Effector memory CD4-positive, alpha-beta T cell (primary cell): Measurements from ENCODE around the gene PPP2R2C.

ENCODE experiments used
- DNase-seq, 3 donors: peaks; one replicate each; pipeline ENCODE4 v3.0.0-alpha.2; 2020
- H3K27ac ChIP-seq: 2 replicates; pipeline ENCODE4 v1.7.0; 2013; ENCODE audit warnings: mild to moderate bottlenecking, low read length, moderate library complexity; ENCODE audit not compliant: insufficient read depth, poor library complexity, severe bottlenecking
- H3K27me3 ChIP-seq: replicated peaks from 2 replicates; pipeline ENCODE4 v1.7.0; 2013; ENCODE audit warnings: mild to moderate bottlenecking, low read length; ENCODE audit not compliant: insufficient read depth, control insufficient read depth, poor library complexity, severe bottlenecking
- H3K36me3 ChIP-seq: 2 replicates; pipeline ENCODE4 v1.7.0; 2013; ENCODE audit warnings: mild to moderate bottlenecking, low read length, moderate library complexity; ENCODE audit not compliant: control insufficient read depth, insufficient read depth
- H3K4me1 ChIP-seq: 2 replicates; pipeline ENCODE4 v1.7.0; 2013; ENCODE audit warnings: low read length, mild to moderate bottlenecking; ENCODE audit not compliant: control insufficient read depth, insufficient read depth, poor library complexity, severe bottlenecking
- H3K4me3 ChIP-seq: 2 replicates; pipeline ENCODE4 v1.7.0; 2013; ENCODE audit warnings: low read length, low read depth, mild to moderate bottlenecking; ENCODE audit not compliant: insufficient read depth, poor library complexity, severe bottlenecking
- H3K9me3 ChIP-seq: 2 replicates; pipeline ENCODE4 v1.7.0; 2013; ENCODE audit warnings: mild to moderate bottlenecking, low read length, moderate library complexity; ENCODE audit not compliant: control insufficient read depth

The PPP2R2C gene

DNA sequence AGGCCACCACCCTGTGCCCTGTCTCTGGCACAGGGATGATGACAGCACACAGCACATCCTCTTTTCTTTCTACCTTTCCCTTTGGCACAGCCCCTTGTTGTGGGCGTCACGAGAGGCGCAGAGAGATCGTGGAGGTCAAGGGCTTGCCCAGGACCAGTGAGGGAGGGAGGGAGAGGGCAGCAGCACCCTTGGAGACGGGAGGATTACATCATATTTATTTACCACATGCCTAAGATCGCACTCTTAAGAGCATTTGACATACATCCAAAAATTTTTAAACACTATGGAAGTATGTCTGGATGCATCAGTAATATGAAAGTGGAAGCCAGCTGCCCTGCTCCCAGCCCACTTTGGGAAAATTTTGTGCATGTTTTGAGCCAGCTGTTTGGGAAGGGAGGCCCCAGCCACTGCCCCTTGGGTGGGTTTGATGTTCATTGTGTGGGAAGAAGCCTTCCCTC lies 190.1 kb downstream of the PPP2R2C start:
- H3K27me3 ChIP-seq = no peaks in the 10 kb centered on the region
- H3K27ac ChIP-seq = no peak overlapping the region
- H3K9me3 ChIP-seq = no peaks in the 10 kb centered on the region
- H3K4me1 ChIP-seq = peaks cover 9% of the 10 kb centered on the region
- DNase-seq = no peak
- H3K36me3 ChIP-seq = no peaks in the 10 kb centered on the region
- no peak overlapping the region for H3K4me3 ChIP-seq

DNA sequence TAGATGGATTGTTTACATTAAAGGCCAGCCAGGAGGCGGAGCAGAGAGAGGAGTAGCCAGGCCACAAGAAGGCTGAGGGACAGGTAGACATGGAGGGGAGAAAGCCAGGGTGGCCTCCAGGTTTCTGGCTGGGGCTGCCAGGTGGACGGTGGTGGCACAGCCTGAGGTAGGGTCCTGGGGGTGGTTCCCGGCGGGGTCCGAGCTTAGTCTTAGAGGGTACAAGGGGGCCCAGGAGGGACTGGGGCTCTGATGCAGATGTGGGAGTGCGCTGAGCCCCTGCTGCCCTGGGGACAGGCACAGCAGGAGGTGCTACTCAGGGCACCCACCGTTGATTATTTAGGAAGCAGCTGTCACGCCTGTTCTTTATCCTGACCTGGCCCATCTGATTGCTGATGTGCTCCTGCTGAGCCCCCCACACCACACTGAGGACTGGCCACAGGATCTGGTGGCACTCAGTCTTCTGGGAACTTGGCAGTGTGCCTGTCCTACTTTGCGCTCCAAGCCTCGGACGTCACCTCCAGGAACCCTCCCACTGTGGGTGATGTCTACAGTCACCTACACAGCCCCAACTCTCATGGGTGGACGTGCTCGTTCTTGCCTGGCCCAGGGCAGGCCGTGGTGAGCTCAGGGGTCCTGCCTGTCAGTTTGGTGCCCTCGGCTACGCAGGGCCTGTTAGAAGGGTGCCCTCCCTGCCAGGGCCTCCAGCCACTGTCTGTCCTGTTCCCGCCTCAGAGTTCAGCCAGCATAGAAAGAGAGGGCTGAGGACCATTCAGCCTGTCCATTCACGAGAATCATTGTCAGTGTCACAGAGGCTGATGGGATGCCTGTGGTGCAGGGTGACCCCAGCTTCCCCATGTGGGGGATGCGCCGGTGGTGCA lies 190.7 kb downstream of the PPP2R2C start:
- Histone ChIP-seq H3K27me3 (no peaks in the 10 kb centered on the region), H3K4me3 (no peak overlapping the region), H3K27ac (no peak overlapping the region), H3K4me1 (peaks cover 9% of the 10 kb centered on the region), H3K9me3 (no peaks in the 10 kb centered on the region), H3K36me3 (no peaks in the 10 kb centered on the region)
- DNase-seq = no peak

DNA sequence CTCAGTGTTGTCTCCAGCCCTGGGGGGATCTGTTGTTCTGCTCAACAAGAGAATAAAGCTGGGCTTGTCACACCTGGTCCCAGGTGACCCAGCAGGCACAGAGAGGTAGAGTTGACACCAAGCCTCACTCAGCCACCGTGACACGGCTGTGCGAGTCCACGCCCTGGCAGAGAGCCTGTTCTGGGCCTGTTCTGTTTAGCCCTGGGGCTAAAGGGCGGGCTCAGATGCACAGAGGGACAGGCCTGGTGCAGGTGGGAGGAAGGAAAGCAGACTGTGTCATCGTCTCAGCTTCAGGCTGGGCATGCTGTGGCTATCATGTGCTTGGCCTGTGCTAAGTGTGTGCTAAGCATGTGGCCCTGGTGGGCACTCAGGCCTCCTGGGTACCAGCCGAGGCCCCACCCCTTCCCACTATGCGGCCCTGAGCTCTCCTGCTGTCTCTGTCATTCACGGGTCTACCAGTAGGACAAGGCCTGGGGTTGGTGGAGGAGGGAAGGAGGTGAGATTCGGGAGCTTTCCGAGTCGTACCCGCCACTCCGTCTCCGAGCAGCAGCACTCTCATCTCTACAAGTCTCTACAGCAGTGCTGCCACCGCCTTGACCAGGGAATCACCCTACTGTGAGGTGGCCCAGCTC lies 191.9 kb downstream of the PPP2R2C start:
- no peaks in the 10 kb centered on the region for H3K36me3 ChIP-seq
- DNase-seq = no peak
- no peaks in the 10 kb centered on the region for H3K9me3 ChIP-seq
- H3K4me3 ChIP-seq = no peak overlapping the region
- H3K4me1 ChIP-seq = peaks cover 9% of the 10 kb centered on the region
- H3K27me3 ChIP-seq = no peaks in the 10 kb centered on the region
- H3K27ac ChIP-seq = no peak overlapping the region

DNA sequence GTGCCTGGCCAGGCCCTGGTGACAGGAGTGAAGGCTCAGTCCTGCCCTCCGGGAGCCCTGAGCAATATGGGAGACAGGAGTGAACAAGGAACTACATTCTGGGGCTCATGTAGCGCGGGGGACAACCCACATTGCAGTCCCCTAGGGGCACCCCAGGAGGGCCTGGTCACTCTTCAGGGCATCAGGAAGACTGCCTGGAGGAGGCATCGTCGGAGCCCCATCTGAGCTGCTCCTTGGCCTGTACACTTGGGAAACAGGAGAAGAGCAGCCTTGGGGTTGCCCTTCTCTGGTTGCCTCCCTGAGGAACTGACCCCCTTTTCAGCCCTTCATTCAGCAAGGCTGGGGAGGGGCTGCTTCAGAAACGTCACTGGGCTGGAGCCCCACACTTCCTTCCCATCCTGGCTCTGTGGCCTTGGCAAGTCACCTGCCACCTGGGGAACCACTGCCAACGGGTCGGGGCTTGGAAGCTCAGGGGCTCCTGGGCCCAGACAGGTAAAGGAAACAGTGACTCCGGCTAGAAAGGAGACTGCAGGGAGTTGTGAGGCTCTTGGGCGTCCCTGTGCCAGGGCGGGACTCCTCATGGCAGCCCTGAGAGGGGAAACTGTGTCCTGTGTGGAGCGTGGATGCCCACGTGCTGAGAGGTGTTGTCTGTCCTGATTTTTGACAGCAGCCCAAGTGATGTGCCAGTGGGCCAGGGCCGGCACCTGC lies 192.7 kb downstream of the PPP2R2C start:
- Histone ChIP-seq H3K36me3 (no peaks in the 10 kb centered on the region), H3K9me3 (no peaks in the 10 kb centered on the region)

DNA sequence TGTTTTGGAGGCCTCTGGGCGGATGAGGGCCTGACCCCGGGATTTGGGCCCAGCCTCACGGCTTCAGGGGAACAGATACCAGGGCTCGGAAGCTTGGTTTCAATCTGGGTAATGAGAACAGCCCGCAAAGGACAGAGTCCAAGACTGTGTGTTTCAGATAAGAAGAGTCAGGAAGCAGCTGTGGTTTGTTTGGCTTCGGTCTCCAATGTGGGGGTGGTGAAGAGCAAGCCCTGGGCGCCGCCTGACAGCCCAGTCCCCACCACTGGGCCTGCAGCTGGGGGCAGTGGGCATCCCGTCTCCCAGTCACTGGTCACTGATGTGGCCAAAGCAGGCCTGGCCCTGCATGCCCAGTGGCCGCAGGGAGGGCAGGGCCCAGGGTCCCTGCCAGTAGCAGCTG lies 193.6 kb downstream of the PPP2R2C start:
- DNase-seq = no peak
- no peak overlapping the region for H3K4me3 ChIP-seq
- H3K36me3 ChIP-seq = no peaks in the 10 kb centered on the region
- no peak overlapping the region for H3K27ac ChIP-seq
- H3K4me1 ChIP-seq = peaks cover 9% of the 10 kb centered on the region
- no peaks in the 10 kb centered on the region for H3K27me3 ChIP-seq
- H3K9me3 ChIP-seq = no peaks in the 10 kb centered on the region

More for the DNA sequence above, 192.7 kb downstream of the PPP2R2C start:
- Histone ChIP-seq H3K27me3 (no peaks in the 10 kb centered on the region), H3K4me3 (no peak overlapping the region), H3K27ac (no peak overlapping the region), H3K4me1 (peaks cover 9% of the 10 kb centered on the region)
- no peak for DNase-seq

DNA sequence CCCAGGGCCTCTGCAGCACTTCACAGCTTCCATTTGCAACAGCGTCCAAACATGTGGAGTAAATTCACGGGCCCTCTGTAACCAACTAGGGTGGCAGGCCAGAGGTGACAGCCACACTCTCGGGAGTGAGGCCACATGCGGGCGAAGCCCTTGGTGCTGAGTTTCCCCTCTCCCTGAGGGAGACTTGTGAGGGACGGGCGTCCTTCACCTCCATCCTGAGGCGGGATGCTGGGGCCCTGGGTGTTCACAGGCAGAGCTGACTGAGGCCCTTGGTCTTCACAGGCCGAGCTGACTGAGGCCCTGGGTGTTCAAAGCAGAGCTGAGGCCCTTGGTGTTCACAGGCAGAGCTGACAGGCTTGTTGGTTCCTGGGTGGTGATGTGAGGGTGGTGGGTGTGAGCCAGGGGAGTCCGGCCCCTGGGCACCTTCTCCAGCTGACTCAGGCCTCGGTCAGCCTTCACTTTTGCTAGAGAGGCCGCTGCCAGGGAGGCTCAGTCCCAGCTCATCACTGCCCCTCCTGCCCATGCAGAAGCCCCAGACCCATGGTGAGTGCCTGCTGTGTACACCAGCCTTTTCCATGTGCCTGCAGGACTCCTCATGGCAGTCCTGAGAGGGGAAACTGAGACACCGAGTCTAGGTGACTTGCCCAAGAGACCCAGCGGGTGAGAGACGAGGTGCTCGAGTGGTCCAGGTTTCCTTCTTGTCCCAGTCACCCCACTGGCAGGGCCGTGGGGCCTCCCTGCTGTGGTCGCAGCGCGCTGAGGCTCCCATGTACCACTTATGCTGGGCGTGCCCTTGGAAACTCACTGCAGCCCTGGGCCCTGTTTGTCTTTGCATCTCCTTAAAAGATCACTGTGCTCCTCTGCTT lies 194.2 kb downstream of the PPP2R2C start:
- no peak overlapping the region for H3K27ac ChIP-seq
- H3K36me3 ChIP-seq = no peaks in the 10 kb centered on the region
- H3K4me1 ChIP-seq = peaks cover 9% of the 10 kb centered on the region
- no peak for DNase-seq
- no peaks in the 10 kb centered on the region for H3K9me3 ChIP-seq
- no peaks in the 10 kb centered on the region for H3K27me3 ChIP-seq
- no peak overlapping the region for H3K4me3 ChIP-seq

DNA sequence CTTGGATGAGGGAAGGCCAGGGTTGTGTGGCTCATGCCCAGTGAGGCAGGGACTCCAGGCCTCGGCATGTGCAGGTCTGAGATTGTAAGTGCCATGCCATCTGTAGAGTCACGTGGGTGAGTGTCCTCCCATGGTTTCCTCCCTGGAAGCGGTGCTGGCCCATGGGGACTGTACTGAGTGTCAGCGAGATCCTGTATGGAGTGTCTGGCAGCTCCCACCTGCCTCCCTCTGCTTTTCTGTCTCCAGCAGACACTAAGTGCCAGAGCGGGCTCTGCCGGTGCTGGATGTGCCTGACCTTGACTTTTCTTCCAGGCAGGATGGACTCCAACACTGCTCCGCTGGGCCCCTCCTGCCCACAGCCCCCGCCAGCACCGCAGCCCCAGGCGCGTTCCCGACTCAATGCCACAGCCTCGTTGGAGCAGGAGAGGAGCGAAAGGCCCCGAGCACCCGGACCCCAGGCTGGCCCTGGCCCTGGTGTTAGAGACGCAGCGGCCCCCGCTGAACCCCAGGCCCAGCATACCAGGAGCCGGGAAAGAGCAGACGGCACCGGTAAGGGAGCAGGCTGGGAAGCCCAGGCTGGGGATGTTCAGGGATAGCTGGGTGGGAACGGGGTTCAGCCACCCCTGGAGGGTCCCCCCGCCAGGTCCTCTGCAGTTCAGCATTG lies 195.1 kb downstream of the PPP2R2C start:
- Histone ChIP-seq H3K9me3 (no peaks in the 10 kb centered on the region), H3K4me1 (peaks cover 9% of the 10 kb centered on the region), H3K36me3 (no peaks in the 10 kb centered on the region), H3K27ac (no peak overlapping the region), H3K27me3 (no peaks in the 10 kb centered on the region), H3K4me3 (no peak overlapping the region)
- no peak for DNase-seq

DNA sequence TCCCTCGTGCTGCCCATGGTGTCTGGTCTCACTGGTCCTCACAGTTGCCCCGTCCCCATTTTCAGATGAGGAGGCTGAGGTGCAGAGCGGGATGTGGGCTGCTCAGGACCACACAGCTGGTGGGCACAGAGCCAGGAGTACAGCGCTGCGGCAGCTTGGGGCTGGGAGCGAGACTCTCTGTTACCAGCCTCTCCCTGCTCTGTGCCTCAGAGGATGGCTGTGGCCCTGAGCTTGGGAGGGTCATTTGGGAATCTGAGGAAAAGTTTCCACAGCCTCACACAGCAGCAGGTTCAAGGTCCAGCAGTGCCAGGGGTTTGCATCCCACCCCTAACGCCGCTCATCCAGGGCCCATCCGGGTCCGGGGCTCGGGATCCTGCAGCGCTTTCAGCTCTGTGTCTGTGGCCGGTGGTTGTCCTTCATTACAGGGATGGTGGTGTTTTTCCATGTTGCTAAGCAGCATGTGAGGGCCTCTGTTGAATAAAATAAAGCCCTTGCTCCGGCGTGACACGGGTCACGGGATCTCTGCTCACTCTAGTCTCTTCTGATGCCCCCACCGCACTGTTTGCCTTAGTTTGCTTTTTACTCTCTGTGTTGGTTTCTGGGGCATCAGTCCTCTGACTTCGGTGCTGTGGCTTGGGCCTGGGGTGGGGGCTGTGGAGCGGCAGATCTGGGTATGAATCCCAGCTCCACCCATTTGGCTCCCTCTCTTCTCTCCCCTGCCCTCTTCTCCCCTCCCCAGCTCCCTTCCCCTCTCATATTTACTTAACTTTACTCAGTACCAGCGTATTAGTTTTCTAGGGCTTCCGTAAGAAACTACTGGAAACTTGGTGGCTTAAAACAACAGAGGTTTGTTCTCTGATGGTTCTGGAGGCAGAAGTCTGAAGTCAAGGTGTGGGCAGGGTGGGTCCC lies 196.3 kb downstream of the PPP2R2C start:
- no peaks in the 10 kb centered on the region for H3K9me3 ChIP-seq
- peaks cover 9% of the 10 kb centered on the region for H3K4me1 ChIP-seq
- H3K27ac ChIP-seq = no peak overlapping the region
- H3K36me3 ChIP-seq = no peaks in the 10 kb centered on the region
- H3K27me3 ChIP-seq = no peaks in the 10 kb centered on the region
- H3K4me3 ChIP-seq = no peak overlapping the region
- DNase-seq = no peak
